NCI-H526 (cell line): ENCODE data around the gene OR51B4.
"Not testable (repeated sequence)": the region's sequence is repeated elsewhere in the genome, so short reads cannot be mapped to it uniquely, and the experiment has no call there.

Experiments
- DNase-seq, 2 experiments: peaks; one replicate each; lab custom pipeline; 2025; lab: John Stamatoyannopoulos, UW

Gene OR51B4, protein sequence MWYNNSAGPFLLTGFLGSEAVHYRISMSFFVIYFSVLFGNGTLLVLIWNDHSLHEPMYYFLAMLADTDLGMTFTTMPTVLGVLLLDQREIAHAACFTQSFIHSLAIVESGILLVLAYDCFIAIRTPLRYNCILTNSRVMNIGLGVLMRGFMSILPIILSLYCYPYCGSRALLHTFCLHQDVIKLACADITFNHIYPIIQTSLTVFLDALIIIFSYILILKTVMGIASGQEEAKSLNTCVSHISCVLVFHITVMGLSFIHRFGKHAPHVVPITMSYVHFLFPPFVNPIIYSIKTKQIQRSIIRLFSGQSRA

DNA sequence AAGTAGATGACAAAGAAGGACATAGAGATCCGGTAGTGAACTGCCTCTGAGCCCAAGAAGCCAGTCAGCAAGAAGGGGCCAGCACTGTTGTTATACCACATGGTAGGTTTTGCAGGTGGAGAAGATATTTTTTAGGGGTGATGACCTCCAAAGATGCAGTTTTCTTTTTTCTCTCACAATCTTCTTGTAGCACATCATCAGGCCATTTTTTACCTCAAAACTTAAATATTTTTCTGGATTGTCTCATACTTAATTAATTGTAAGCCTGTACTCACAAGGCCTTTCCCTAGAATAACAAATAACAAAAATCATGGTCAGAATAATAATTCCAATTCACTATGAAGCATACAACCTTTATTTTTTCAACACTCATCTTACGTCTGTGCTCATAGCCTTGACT lies at the start of gene OR51B4:
Gene OR51B4, minus strand, starts transcription at position 101 of the 400 bp plus-strand sequence. Its CDS starts 0 bp downstream, at position 101.
- DNase-seq = no peak

DNA sequence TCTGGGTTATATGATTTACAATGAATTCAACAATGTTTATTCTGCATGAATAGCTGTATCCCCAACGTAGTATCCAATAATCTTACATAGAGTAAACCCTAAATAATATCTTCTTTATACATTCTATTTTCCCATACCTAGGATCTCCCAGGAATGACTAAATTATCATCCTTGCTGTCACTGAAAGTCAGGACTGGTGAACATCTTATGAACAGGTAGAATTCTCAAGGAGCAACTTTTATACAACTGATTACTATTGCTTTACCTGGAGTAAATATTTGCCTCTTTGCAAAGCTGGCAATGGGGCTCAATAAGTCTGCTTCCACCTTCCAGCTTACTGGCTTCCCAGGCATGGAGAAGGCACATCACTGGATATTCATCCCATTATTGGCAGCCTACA lies 49.5 kb upstream of the OR51B4 start, which contains the start of gene OR51B6:
Gene OR51B6, plus strand, starts transcription at position 301 of the 400 bp plus-strand sequence. Its CDS starts 0 bp downstream, at position 301.
- DNase-seq = no peak

DNA sequence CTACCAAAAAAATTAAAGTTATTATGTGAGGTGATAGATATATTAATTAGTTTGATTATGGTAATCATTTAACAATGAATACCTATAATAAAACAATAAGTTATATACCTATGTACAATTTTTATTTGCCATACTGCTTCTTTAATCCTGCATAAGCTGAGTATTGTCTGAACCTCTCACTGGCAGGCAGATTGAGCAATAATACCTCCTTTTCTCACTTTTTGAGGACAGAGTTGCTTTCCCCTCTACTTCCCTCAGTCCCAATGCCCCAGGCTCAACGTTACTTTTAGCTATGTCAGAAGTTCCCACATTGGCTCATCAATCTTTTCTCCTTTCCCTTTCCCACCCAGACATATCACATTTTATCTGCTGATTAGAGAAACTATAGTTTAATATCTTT lies 47.8 kb upstream of the OR51B4 start:
- no peak for DNase-seq

DNA sequence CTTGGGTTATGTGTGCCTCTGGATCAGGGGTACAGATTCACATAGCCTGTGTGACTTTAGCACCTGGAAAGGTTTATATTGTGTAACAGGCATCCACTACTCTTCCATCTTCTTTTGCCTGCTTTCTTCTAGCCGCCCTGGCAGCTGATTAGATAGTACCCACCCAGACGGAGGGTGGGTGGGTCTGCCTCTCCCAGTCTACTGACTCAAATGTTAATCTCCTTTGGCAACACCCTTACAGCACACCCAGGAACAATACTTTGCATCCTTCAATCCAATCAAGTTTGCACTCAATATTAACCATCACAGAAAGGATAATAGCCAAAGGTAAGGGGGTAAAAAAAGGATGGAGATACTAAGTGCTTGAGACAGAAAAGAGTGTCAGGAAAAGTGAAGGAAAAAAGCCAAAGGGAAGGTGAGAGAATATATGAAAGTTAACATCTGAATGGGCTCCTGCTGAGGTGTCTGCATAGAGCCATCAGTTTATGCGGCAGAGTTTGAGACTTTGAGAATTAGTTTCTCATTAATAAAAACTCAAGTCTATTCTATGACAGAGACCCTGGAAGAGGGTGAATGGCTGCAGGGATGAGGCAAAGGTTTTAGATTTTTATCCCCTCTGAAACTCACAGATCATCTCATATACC lies 46.9 kb upstream of the OR51B4 start:
- DNase-seq = no peak

DNA sequence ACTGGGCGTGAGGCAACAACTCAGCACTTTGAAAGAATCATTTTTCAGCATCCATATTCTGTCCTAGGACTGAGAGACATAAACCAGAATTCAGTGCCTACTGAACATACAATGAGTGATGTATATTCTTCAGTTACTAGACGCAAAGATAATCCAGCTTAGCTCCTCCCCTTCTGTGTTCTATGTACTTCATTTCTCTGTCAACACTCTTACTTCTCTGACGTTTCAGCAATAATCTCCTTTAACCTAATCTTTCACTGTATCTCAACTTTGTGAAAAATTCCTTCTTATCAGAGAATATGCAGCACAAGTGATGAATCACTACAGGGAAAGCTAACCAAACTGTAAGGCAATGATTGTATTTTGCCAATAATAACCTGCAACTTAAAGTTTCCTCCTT lies 44.1 kb upstream of the OR51B4 start:
- no peak for DNase-seq

DNA sequence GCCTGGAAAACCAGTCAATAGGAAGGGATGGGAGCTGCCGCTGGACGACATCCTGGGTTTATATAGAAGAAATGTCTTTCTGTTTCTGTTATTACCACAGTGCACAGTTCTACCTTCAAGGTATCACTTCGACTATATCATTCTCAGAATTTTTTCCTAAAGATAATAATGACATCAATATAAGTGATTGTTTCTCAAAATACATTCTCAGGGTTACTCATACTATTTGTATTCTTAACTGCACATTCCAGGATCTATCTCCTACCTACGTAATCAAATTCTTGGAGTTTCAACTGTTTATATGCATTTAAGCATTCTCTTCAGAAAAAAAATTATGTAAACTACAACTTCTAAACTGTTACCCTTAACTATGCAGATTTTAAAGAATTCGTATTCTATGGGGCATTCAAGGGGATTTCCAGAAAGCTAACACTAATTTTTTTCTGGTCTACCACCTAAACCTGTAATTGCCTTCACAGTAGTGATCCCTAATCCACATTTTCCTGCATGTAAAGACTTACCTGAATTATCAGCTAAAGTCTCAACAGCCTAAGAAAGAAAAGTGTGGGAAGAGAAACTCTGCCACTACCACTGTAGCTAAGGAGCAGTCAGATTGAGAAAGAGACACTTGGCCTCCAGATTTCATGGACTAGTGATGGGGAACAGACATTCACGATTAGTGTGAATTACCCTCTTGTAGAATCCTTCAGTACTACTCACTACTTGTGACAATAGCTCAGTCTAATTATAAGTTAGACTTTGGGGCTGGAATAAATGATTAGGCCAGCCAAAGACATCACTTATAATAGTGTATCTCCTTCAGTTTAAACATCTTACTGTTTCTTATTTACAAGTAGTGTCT lies 42.0 kb upstream of the OR51B4 start, which contains the start of gene OR51B5:
Gene OR51B5, minus strand, starts transcription at position 51 of the 862 bp plus-strand sequence. Its CDS starts 0 bp downstream, at position 51.
- no peak for DNase-seq

DNA sequence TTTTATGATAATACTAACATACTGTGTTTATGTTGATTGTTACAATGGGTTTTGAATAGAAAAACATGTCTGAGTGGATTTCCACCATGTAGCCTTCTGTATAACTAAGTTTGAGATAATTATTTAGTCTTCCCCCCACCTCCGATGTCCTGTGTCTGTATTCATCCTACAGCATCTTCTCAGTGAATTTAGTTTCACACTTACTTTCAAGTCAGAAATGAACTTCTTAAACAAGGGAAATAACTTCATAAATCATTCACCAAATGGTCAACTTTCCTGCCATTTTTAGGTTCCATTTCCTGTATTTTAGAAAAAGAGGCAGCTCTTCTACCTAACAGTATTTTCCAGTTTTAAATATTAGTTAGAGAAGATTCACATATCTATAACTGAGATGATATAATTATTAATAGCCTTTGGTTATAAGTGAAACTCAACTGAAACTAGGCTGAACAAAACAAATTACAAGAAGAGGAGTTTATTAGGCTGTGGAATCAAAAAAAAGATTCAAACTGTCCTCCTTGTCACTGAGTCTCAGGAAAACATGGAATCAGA lies 38.1 kb upstream of the OR51B4 start:
- DNase-seq = no peak

DNA sequence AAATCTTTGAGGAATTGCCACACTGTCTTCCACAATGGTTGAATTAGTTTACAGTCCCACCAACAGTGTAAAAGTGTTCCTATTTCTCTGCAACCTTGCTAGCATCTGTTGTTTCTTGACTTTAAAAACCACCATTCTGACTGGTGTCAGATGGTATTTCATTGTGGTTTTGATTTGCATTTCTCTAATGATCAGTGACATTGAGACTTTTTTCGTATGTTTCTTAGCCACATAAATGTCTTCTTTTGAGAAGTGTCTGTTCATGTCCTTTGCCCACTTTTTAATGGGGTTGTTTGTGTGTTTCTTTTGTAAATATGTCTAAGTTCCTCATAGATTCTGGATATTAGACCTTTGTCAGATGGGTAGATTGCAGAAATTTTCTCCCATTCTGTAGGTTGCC lies 35.5 kb upstream of the OR51B4 start:
- not testable (repeated sequence) for DNase-seq

DNA sequence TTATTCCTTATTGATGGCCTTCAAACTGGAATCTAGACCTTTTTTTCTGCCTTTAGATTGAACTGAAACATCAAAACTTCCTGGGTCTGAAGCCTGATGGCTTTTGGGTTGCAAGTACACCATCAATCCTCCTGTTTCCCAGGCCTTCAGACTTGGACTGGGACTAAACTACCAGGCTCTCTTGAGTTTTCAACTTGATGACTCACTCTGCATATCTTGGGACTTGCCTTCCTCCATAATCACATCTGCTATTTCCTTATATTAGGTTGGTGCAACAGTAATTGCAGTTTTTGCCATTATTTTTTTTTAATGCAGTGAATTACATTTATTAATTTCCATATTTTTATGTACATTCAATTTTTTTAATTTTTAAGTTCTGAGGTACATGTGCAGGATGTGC lies 34.6 kb upstream of the OR51B4 start:
- no peak for DNase-seq

DNA sequence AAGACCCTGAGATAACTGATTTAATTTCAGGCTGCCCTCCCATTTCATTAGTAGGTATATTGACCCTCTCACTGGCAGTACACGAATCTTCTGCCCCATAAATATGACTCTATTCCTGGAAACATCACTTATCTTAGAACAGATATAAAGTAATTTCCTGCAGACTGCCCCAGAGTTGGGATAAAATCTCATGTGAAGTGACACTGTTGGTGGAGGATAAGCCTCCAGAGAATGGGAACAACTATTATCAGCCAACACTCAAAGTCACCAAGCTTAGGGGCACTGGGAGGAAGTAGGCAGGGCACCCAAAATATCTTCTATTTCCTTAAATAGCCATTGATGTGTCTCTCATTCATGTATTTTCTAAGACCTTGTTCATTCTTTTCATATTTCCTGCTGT lies 33.4 kb upstream of the OR51B4 start:
- no peak for DNase-seq

DNA sequence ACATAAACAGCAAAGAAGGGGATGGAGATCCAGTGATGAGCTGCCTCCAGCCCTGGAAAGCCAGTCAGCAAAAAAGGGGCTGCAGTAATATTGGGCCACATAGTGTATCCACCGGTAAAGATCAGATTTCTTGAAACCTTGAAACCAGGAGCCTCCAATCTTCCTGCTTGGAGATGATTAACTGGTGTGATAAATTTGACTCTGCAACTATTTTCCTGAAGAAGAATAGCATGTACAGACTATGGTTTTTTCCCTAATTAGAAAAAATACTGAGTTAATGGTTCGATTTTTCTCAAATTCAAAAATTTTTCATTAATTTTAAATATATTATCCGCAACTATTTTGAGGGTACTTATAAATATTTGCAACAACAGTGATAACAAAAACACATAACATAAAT lies 22.5 kb upstream of the OR51B4 start, which contains the start of gene OR51B2:
Gene OR51B2, minus strand, starts transcription at position 101 of the 400 bp plus-strand sequence. Its CDS starts 0 bp downstream, at position 101.
- no peak for DNase-seq

DNA sequence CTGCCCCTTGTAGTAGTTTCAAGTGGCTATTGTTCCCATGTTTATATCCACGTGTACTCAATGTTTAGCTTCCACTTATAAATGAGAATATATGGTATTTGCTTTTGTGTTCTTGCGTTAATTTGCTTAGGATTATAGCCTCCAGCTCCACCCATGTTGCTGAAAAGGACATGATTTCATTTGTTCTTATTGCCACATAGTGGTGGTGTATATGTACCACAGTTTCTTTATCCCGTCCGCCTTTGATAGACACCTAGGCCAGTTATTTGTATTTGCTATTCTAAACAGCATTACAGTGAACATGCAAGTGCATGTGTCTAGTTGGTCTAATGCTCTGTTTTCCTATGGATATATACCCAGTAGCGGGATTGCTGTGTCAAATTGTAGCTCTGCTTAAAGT lies 15.5 kb upstream of the OR51B4 start:
- peak in 1 of 2 experiments; percentile 20 for DNase-seq

DNA sequence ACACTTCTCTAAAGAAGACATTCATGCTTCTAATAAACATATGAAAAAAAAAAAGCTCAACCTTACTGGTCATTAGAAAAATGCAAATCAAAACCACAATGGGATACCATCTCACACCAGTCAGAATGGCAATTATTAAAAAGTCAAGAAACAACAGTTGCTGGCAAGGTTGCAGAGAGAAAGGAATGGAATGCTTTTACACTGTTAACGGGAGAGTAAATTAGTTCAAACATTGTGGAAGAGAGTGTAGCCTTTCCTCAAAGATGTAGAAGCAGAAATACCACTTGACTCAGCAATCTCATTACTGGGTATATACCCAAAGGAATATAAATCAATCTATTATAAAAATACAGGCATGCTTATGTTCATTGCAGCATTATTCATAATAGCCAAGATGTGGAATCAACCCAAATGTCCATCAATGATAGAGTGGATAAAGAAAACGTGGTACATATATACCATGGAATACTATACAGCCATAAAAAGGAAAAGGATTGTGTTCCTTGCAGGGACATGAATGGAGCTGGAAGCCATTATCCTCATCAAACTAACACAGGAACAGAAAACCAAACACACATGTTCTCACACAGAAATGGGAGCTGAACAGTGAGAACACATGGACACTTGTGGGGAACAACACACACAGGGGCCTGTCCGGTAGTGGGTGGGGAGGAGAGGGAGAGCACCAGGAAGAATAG lies 11.7 kb upstream of the OR51B4 start:
- DNase-seq = not testable (repeated sequence)

DNA sequence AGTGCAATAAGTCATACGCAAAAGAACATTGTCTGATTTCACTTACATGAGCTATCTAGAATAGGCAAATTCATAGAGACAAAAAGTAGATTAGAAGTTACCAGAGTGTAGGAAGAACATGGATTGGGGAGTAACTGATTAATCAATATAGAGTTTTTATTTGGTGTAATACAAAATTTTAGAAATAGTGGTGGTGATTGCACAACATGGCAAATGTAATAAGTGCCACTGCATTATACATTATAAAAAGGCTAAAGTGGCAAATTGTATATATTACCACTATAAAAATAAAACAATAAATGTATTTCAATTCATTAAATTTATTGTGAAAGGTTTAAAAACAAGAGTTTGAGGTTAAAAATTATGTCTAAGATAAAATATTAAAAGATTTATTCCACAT lies 8.7 kb upstream of the OR51B4 start:
- no peak for DNase-seq

DNA sequence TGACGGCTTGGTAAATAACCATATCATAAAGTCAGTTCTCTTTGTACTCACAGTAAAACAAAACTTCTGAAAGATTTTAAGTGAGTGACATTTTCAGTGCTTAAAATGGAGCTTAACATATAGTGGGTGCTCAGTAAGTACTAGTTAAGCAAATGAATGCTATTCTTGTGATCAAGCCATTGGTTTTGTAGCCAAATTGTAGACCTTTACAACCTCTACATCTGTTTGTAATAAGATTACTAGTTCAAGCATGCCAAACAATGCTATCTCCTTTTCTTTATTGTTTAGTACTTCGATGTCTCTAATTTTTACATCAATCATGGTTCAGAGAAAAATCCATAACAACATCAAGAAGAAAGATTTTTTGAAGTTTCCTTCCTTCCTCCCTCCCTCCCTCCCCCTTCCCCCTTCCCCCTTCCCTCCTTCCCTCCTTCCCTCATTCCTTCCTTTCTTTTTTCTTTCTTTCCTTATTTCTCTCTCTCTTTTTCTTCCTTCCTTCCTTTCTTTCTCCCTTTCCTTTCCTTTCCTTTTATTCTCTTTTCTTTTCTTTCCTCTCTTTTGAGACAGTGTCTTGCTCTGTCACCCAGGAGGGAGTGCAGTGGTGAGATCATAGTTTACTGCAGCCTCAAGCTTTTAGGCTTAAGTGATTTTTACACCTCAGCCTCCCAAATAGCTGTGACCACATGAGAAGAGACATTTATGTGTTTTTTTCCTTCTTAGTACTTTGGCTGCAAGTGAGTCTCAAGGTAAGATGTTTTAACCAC lies 5.7 kb upstream of the OR51B4 start:
- DNase-seq = no peak

DNA sequence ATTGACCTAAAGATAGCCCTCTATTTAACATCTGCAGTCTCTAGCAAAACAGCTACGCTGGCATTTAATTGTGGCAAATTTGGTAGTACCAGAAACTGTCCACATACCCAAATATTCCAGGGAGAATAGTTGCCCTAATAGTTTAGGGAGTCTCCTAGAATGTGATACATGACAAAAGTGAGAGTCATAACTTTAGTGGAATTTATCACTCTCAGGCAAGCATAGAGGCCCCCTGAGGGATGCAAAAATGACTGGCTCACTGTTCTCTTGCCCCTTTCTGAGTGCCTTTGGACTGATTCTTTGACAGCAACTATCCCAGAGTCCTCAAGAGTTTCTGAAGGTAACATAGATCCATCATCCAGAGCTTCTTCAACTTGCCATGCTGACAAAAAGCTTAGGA lies 2.3 kb upstream of the OR51B4 start:
- DNase-seq = no peak

DNA sequence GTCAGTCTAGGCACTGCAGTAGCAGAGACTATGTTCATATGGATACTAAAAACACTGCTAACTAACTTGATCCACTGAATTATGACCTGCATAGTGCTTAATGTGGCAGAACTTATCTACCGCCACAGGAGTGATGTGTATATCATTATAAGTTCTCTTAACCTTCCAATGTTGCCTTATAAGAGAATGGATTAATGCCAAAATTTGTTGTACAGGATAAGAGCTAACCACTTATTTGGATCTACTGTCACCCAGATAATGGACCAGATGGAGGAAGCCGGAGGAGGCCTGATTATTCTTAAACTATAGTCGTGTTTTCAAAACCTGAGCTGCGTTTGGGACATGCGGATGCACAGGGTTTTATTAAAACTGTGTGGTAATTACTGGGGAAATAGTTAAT lies 1.9 kb upstream of the OR51B4 start:
- no peak for DNase-seq

DNA sequence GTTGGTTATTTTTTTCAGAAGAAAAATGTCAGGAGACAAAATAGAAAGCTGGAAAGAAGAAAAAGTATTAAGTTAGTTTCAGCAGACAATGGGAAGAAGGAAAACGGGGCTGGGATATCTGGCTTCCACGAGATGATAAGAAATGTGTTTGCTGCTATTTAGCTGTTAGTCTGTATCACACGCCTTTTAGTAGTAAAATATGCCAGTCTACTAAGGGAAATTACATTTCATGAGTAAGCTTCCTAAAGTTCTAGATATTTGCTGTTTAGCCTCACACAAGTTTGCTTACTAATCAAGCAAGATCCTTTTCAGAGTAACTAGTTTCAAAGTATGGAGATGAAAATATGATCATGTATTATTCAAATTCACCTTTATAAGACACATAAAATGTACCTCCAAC lies 1.5 kb downstream of the OR51B4 start:
- DNase-seq = no peak

DNA sequence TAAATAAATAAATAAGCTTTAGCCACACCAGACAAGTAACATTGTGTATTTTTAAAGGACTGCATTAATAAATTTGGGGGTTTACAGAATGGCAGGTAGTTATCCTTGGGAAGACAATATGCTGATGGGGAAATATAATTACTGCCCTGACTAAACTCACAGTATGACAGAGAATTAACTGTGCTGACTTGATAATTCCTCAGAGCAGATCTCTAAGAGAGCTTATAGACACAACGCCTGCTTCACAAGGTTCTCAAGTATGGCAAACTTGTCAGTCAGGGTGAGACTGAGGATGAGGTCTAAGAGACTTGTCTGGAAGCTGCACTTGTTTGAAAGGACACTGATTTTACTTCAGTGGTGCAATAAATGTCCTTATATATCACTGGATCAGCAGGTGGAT lies 3.3 kb downstream of the OR51B4 start:
- DNase-seq = no peak

DNA sequence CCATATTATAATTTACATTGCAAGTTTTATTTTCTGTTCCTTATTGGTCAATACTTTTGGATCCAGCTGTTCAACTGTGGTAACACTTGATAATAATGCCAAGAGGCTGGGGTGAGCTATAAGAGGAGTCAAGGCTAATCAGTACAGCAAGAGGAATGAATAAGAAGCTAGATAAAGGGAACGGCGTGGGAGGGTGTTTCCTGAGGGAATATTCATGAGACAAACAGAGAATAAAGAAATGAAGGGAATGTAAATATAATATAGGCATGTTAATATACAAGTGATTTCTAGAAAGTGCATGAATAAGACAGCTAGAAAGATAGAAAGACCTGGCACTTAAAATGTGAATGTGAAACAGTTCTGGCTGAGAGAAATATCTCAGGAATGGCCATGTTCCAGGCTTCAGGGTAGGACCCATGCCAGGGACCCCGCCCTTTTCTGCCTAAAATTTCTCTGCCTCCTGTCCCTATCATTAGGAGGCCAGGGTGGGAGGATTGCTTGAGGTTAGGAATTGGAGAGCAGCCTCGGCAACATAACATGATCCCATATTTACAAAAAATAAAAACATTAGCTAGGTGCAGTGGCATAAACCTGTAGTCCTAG lies 3.9 kb downstream of the OR51B4 start:
- DNase-seq = no peak
